Occipital lobe (tissue), 2 donors: ENCODE measurements around the gene HLA-DPA1. TPM values are rescaled to one million over a fixed set of nuclear protein-coding genes. Genes with fewer than 3 reads are reported as not detected.
"Not testable (repeated sequence)": the region's sequence is repeated elsewhere in the genome, so short reads cannot be mapped to it uniquely, and the experiment has no call there.

ENCODE experiments used
- DNase-seq: peaks from one replicate; lab custom pipeline; 2025; lab: John Stamatoyannopoulos, UW
- total RNA-seq: library from RNA; depleted of rRNA; stranded (reverse); fragments of >200 nt; gene quantifications from one replicate; pipeline ENCODE4 v1.2.3, GENCODE V29; 2014

HLA-DPA1 gene
- total RNA-seq, 1 donor from 2014 or later = 1.4 TPM

DNA sequence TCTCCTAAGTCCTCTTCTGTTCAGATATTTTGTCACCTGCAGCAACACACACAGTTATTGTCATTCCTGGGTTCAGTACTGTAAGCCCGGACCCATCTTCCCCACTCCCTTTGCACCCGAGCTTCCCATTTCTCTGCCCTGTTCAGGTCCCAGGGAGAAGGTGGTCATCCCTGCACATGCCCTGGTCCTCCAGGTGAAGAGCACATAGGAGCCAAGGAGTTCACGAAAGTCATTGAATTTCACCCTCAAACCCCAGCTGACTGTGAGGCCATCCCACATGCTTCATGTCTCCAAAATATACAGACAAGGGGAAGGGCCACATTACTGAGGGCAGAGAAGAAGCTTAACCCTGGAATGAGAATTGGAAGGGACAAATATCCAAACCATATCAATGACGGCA is 8.1 kb downstream of the HLA-DPA1 start:
- DNase-seq = no peak

GRCh38 chr6:33064723-33065122 is 8.7 kb downstream of the HLA-DPA1 start:
- no peak for DNase-seq

DNA sequence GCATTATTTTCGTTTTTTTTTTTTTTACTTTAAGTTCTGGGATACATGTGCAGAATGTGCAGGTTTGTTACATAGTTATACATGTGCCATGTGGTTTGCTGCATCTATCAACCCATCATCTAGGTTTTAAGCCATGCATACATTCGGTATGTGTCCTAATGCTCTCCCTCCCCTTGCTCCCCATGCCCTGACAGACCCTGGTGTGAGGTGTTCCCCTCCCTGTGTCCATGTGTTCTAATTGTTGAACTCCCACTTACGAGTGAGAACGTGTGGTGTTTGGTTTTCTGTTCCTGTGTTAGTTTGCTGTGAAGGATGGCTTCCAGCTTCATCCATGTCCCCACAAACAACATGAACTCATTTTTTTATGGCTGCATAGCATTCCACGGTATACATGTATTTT is 10.0 kb downstream of the HLA-DPA1 start:
- not testable (repeated sequence) for DNase-seq

DNA sequence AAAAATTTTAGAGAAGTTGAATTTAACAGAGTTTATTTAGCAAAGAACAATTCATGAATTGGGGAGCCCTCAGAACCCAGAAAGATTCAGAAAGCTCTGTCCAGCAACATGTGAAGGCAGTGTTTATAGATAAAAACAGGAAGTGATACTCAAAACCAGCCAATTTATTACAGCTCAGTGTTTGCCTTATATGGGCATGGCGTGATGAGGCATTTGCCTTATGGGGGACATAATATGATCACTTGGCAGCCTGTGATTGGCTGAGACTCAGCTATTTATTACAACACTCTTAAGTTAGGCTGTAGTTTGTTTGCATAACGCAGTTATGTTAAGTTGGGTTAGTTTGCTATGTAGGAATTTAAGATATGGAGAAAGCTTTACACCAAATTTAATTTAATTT is 11.5 kb downstream of the HLA-DPA1 start:
- DNase-seq = no peak

- DNase-seq = no peak
Measured at GRCh38 chr6:33057222-33058150, 16.0 kb downstream of the HLA-DPA1 start.

GRCh38 chr6:33053230-33053629 is 20.2 kb downstream of the HLA-DPA1 start:
- no peak for DNase-seq

- DNase-seq = no peak
Measured at GRCh38 chr6:33052627-33053026, 20.8 kb downstream of the HLA-DPA1 start.

GRCh38 chr6:33050014-33050810 is 23.2 kb downstream of the HLA-DPA1 start:
- DNase-seq = no peak

DNA sequence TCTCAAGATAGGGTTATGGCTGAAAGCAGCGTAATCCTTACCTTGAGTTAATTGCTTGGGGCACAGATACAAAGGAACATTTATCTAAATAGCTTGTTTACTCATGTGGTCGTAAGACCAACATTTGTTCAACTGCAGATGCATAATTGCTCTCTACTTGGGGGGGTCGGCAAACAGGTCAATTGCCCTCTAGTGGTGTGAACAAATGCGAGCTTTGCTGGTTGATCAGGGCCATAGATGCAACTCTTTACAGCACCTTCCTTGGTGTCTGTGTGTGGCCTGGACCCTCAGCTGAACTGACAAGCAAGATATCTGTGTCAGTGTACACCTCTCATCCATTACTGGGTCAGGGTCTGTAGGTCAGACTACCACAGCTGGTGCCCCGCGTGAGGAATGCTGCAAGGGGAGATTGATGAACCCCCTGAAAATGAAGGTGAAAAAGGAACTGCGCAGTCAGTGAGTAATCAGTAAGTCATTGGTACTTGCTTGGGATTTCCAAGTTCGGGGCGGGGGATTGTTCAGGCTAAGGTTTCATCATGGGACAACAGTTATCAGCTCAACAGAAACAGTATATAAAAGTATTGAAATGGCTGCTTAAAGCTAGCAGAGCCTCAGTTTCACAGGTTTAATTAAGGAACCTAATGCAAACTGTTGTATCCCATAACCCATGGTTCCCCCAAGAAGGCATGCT is 24.0 kb downstream of the HLA-DPA1 start:
- no peak for DNase-seq

DNA sequence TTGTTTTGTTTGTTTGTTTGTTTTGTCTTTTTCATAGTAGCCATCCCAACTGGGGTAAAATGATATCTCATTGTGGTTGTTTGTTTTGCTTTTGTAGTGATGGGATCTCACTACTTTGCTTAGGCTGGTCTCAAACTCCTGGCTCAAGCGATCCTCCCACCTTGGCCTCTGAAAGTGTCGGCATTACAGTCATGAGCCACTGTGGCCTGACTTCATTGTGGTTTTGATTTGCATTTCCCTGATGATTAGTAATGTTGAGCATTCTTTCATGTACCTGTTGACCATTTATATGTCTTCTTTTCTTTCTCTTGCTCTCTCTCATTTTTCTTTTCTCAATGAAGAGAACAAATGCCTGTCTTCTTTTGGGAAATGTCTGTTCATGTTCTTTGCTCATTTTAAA is 33.3 kb downstream of the HLA-DPA1 start:
- no peak for DNase-seq

- DNase-seq = no peak
Measured at GRCh38 chr6:33036535-33036934, 36.9 kb downstream of the HLA-DPA1 start.

GRCh38 chr6:33034554-33034953 is 38.9 kb downstream of the HLA-DPA1 start:
- no peak for DNase-seq

DNA sequence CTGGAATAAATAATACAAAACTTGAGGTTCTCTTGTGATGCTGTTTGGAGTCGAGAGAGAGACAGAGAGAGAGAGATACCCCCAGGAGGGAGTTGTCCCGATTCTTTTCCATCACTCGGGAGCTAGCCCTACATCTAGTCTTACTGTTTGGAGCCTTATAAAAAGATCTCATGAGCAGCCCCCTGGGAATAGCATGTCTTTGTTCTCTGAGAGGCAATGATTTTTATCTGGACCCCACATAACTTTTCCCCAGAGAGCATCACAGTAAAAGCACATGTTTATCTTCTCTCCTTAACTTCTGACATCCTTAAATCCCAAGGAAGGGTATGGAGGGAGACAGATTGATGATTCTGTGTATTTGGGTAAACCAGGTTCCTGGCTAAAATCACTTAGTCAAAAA is 43.2 kb downstream of the HLA-DPA1 start:
- no peak for DNase-seq

GRCh38 chr6:33029328-33030184 is 43.9 kb downstream of the HLA-DPA1 start:
- DNase-seq = no peak

GRCh38 chr6:33028220-33028849 is 45.1 kb downstream of the HLA-DPA1 start:
- no peak for DNase-seq

DNA sequence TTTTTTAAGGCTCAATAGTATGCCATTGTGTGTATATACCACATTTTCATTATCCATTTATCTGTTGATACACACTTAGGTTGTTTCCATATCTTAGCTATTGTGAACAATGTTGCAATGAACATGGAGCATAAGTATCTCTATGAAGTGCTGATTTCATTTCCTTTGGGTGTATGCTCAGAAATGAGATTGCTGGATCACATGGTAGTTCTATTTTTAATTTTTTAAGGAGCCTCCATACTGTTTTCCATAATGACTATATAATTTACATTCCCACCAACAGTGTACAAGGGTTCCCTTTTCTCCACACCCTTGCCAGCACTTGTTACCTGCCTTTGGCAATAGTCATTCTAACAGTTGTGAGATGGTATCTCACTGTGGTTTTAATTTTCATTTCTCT is 48.9 kb downstream of the HLA-DPA1 start:
- no peak for DNase-seq

DNA sequence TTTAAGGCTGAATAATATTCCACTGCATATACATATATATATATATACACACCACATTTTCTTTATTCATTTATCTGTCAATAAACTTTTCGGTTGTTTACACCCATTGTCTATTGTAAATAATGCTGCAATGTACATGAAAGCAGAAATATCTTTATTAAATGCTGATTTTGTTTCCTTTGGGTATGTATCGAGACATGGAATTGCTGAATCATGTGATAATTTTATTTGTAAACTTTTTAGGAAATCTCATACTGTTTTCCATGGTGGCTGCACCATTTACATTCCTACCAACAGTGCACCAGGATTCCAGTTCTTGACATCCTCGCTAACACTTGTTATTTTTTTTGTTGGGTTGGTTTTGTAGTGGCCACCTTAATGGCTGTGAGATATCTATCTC is 49.9 kb downstream of the HLA-DPA1 start:
- no peak for DNase-seq

DNA sequence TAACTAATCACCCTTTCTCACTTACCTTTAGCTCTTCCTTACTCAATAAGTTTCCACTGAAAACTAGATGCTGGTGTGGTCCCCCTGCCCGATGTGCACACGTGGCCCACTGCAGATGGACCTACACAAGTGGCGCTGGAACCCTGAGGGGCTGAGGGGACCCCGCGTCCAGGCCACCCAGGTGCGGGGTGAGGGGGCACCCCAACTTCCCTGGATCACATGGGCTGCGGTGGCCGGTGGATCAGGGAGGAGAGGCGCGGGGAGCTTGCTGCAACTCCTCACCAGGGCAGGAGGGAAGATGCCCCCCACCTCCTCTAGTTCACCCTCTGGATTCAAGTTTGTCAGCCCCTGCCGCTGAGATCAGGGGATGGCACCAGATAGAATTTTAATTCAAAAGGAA is 51.5 kb downstream of the HLA-DPA1 start:
- no peak for DNase-seq

GRCh38 chr6:33019372-33019771 is 54.1 kb downstream of the HLA-DPA1 start:
- DNase-seq = no peak

DNA sequence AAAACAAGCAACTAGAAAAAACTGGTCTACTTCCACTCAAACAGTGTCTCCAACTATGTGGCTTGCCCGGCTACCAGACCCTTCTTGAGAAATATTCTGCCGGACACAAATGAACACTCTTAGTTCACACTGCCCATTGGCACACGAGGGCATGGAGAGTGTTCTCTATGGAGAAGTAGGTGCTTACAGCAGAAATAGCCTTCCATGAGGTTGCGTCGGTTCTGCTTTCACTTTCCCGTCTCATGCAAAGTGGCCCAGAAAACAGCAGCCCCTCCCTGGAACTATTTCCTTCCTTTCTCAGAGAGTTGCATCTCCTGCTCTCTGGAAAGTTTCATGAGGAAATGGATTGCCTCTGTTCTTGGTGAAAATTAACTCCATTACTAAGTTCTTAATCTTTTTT is 54.5 kb downstream of the HLA-DPA1 start:
- DNase-seq = no peak

GRCh38 chr6:33018418-33018817 is 55.0 kb downstream of the HLA-DPA1 start:
- no peak for DNase-seq
